Neuronal stem cell (in vitro differentiated cells): ENCODE measurements around the gene HOMER1.
A peak's percentile ranks its signal among the peaks of the same experiment; 100 is the strongest.

Experiments
- DNase-seq: peaks from one replicate; pipeline ENCODE4 v3.0.0-alpha.2; 2013; ENCODE audit warnings: low spot score
- H2AFZ ChIP-seq: one replicate; pipeline ENCODE4 v1.6.1; 2013; ENCODE audit warnings: mild to moderate bottlenecking, low read length, inconsistent platforms
- H2AK5ac ChIP-seq: 2 replicates; pipeline ENCODE4 v1.6.1; 2013; ENCODE audit warnings: low read depth, mild to moderate bottlenecking, inconsistent platforms, low read length, moderate library complexity, mixed read lengths
- H2BK120ac ChIP-seq: 2 replicates; pipeline ENCODE4 v1.6.1; 2013; ENCODE audit warnings: low read depth, mild to moderate bottlenecking, inconsistent platforms, low read length, moderate library complexity, mixed read lengths
- H2BK12ac ChIP-seq: one replicate; pipeline ENCODE4 v1.6.1; 2013; ENCODE audit warnings: low read length, inconsistent platforms
- H2BK15ac ChIP-seq: 2 replicates; pipeline ENCODE4 v1.6.1; 2013; ENCODE audit warnings: mild to moderate bottlenecking, low read length, inconsistent platforms, mixed read lengths
- H2BK5ac ChIP-seq: one replicate; pipeline ENCODE4 v1.6.1; 2013; ENCODE audit warnings: inconsistent platforms, mild to moderate bottlenecking, low read length, moderate library complexity
- H3K14ac ChIP-seq: one replicate; pipeline ENCODE4 v1.6.1; 2013; ENCODE audit warnings: low read length, inconsistent platforms
- H3K18ac ChIP-seq: 2 replicates; pipeline ENCODE4 v1.6.1; 2013; ENCODE audit warnings: low read length, inconsistent platforms
- H3K23ac ChIP-seq: 2 replicates; pipeline ENCODE4 v1.6.1; 2013; ENCODE audit warnings: low read depth, mild to moderate bottlenecking, mixed read lengths, low read length, inconsistent platforms; ENCODE audit not compliant: poor library complexity
- H3K27ac ChIP-seq: replicated peaks from 3 replicates; pipeline ENCODE4 v1.5.1; 2013; ENCODE audit warnings: low read length, inconsistent platforms
- H3K27me3 ChIP-seq, 3 experiments: 2 replicates each; pipeline ENCODE4 v1.6.1; 2013; ENCODE audit warnings: low read length in 3 of 3, mild to moderate bottlenecking in 2 of 3, inconsistent platforms in 1 of 3, low read depth in 1 of 3, mixed read lengths in 1 of 3, moderate library complexity in 1 of 3; ENCODE audit not compliant: control insufficient read depth in 3 of 3, insufficient read depth in 3 of 3
- H3K36me3 ChIP-seq, 2 donors: replicated peaks in 1 of 2; 2 replicates each; pipeline ENCODE4 v1.6.1; 2013; ENCODE audit warnings: low read length in 2 of 2; ENCODE audit not compliant: control insufficient read depth in 2 of 2, insufficient read depth in 2 of 2
- H3K4ac ChIP-seq: 2 replicates; pipeline ENCODE4 v1.6.1; 2013; ENCODE audit warnings: inconsistent platforms, mild to moderate bottlenecking, low read length, moderate library complexity
- H3K4me1 ChIP-seq, 2 donors: 1 replicate in 1 of 2; 2 replicates in 1 of 2; pipeline ENCODE4 v1.6.1; 2013; ENCODE audit warnings: low read length in 2 of 2, low read depth in 1 of 2; ENCODE audit not compliant: control insufficient read depth in 2 of 2, insufficient read depth in 1 of 2
- H3K4me2 ChIP-seq: one replicate; pipeline ENCODE4 v1.6.1; 2013; ENCODE audit warnings: mild to moderate bottlenecking, low read length, inconsistent platforms; ENCODE audit not compliant: insufficient read depth, poor library complexity, severe bottlenecking
- H3K4me3 ChIP-seq, 2 donors: 2 replicates each; pipeline ENCODE4 v1.5.1; 2013; ENCODE audit warnings: low read length in 2 of 2, mild to moderate bottlenecking in 2 of 2, inconsistent platforms in 1 of 2, moderate library complexity in 1 of 2
- H3K79me1 ChIP-seq: one replicate; pipeline ENCODE4 v1.6.1; 2013; ENCODE audit warnings: low read depth, mild to moderate bottlenecking, inconsistent platforms, low read length, moderate library complexity
- H3K9ac ChIP-seq: one replicate; pipeline ENCODE4 v1.6.1; 2013; ENCODE audit warnings: mild to moderate bottlenecking, low read depth, low read length, inconsistent platforms; ENCODE audit not compliant: poor library complexity
- H3K9me3 ChIP-seq, 2 donors: replicated peaks in 1 of 2; 2 replicates each; pipeline versions ENCODE3 to v1.6.1; 2013; ENCODE audit warnings: low read length in 2 of 2, mild to moderate bottlenecking in 2 of 2, inconsistent platforms in 1 of 2, low read depth in 1 of 2, mixed read lengths in 1 of 2, moderate library complexity in 1 of 2; ENCODE audit not compliant: control insufficient read depth in 2 of 2, insufficient read depth in 1 of 2
- H4K8ac ChIP-seq: one replicate; pipeline ENCODE4 v1.6.1; 2013; ENCODE audit warnings: low read depth, mild to moderate bottlenecking, inconsistent platforms, low read length, moderate library complexity
- H4K91ac ChIP-seq: one replicate; pipeline ENCODE4 v1.6.1; 2013; ENCODE audit warnings: low read length, low read depth, mild to moderate bottlenecking, inconsistent platforms; ENCODE audit not compliant: poor library complexity
- WGBS, 2 donors: extraction: QIAGEN DNeasy Blood & Tissue Kit; methylation state at CpG; one replicate each; pipeline ENCODE4 v1.1.7; 2013; ENCODE audit warnings: missing lambda C conversion rate in 2 of 2, mixed read lengths in 1 of 2; ENCODE audit not compliant: insufficient read length in 2 of 2, insufficient replicate concordance in 1 of 2; ENCODE audit errors: extremely low coverage in 2 of 2; 5-methylcytosine and 5-hydroxymethylcytosine counted together

HOMER1 gene

GRCh38 chr5:79540939-79541338 is 27.0 kb upstream of the HOMER1 start:
- no CpG with 5 or more reads among the region's 6 CpGs for WGBS, 2 donors

GRCh38 chr5:79536193-79536906 is 22.4 kb upstream of the HOMER1 start:
- no peak overlapping the region for H3K27ac ChIP-seq
- no peak overlapping the region for H3K4ac ChIP-seq

More at GRCh38 chr5:79540939-79541338, 27.0 kb upstream of the HOMER1 start:
- Histone ChIP-seq H4K91ac (no peak overlapping the region), H3K4me2 (no peak overlapping the region), H2AK5ac (no peak overlapping the region), H2BK5ac (no peak overlapping the region), H3K79me1 (no peaks in the 10 kb centered on the region), H4K8ac (no peak overlapping the region), H3K9me3 (no peaks in the 10 kb centered on the region), H3K18ac (no peak overlapping the region), H3K14ac (no peak overlapping the region), H2BK120ac (no peak overlapping the region), H3K23ac (no peak overlapping the region), H3K36me3 (no peaks in the 10 kb centered on the region), H3K27me3 (no peaks in the 10 kb centered on the region), H3K4ac (no peak overlapping the region), H3K27ac (no peak overlapping the region), H2BK15ac (no peak overlapping the region), H3K9ac (no peak overlapping the region), H3K4me3 (no peak overlapping the region), H2BK12ac (no peak overlapping the region), H3K4me1 (peaks cover 0 to 1% of the 10 kb centered on the region in 2 donors), H2AFZ (no peak overlapping the region)
- no peak for DNase-seq

GRCh38 chr5:79535477-79536192 is 21.7 kb upstream of the HOMER1 start:
- no peak overlapping the region for H4K8ac ChIP-seq
- no peak overlapping the region for H4K91ac ChIP-seq
- no peak overlapping the region for H3K4ac ChIP-seq
- peaks cover 0 to 1% of the 10 kb centered on the region in 2 donors for H3K4me1 ChIP-seq
- no CpG with 5 or more reads among the region's 4 CpGs for WGBS, 2 donors
- H2BK15ac ChIP-seq, result no peak overlapping the region
- no peak overlapping the region for H2AK5ac ChIP-seq
- H2BK12ac ChIP-seq, result no peak overlapping the region
- H3K9ac ChIP-seq, result no peak overlapping the region
- H3K4me2 ChIP-seq, result no peak overlapping the region
- no peaks in the 10 kb centered on the region for H3K9me3 ChIP-seq
- H2BK120ac ChIP-seq, result no peak overlapping the region
- H3K27me3 ChIP-seq, result no peaks in the 10 kb centered on the region
- DNase-seq, result no peak
- H3K4me3 ChIP-seq, result no peak overlapping the region
- no peak overlapping the region for H3K14ac ChIP-seq
- H3K27ac ChIP-seq, result no peak overlapping the region
- H3K79me1 ChIP-seq, result no peaks in the 10 kb centered on the region
- no peak overlapping the region for H2BK5ac ChIP-seq
- no peak overlapping the region for H3K23ac ChIP-seq
- no peak overlapping the region for H3K18ac ChIP-seq
- no peak overlapping the region for H2AFZ ChIP-seq
- H3K36me3 ChIP-seq, result no peaks in the 10 kb centered on the region

More at GRCh38 chr5:79536193-79536906, 22.4 kb upstream of the HOMER1 start:
- no peak overlapping the region for H2BK120ac ChIP-seq
- no peaks in the 10 kb centered on the region for H3K79me1 ChIP-seq
- H3K14ac ChIP-seq, result no peak overlapping the region
- DNase-seq, result no peak
- no peaks in the 10 kb centered on the region for H3K9me3 ChIP-seq
- peaks cover 0 to 1% of the 10 kb centered on the region in 2 donors for H3K4me1 ChIP-seq
- WGBS, 2 donors, result no CpG with 5 or more reads among the region's 3 CpGs
- H2AK5ac ChIP-seq, result no peak overlapping the region
- no peak overlapping the region for H3K18ac ChIP-seq
- no peak overlapping the region for H2BK15ac ChIP-seq
- no peak overlapping the region for H2AFZ ChIP-seq
- H4K91ac ChIP-seq, result no peak overlapping the region
- H3K4me2 ChIP-seq, result no peak overlapping the region
- H2BK12ac ChIP-seq, result no peak overlapping the region
- no peak overlapping the region for H3K9ac ChIP-seq
- H3K23ac ChIP-seq, result no peak overlapping the region
- no peaks in the 10 kb centered on the region for H3K27me3 ChIP-seq
- H3K4me3 ChIP-seq, result no peak overlapping the region
- no peak overlapping the region for H2BK5ac ChIP-seq
- H4K8ac ChIP-seq, result no peak overlapping the region
- H3K36me3 ChIP-seq, result no peaks in the 10 kb centered on the region

- Histone ChIP-seq H3K4ac (no peak overlapping the region), H2BK120ac (no peak overlapping the region), H3K23ac (no peak overlapping the region), H4K91ac (no peak overlapping the region), H2AK5ac (no peak overlapping the region), H3K9ac (no peak overlapping the region), H2AFZ (peak overlapping the region; percentile 24), H3K4me1 (no peaks in the 10 kb centered on the region), H3K14ac (no peak overlapping the region), H3K4me3 (no peak overlapping the region), H3K27me3 (no peaks in the 10 kb centered on the region), H3K36me3 (no peaks in the 10 kb centered on the region), H3K27ac (no peak overlapping the region), H2BK15ac (no peak overlapping the region), H3K18ac (no peak overlapping the region), H4K8ac (no peak overlapping the region), H3K4me2 (no peak overlapping the region), H3K79me1 (no peaks in the 10 kb centered on the region), H3K9me3 (peaks cover 4% of the 10 kb centered on the region in 2 donors), H2BK5ac (no peak overlapping the region), H2BK12ac (no peak overlapping the region)
- DNase-seq, result no peak
- WGBS, 2 donors, result no CpG with 5 or more reads among the region's 5 CpGs
Measured at GRCh38 chr5:79529110-79529509, 15.2 kb upstream of the HOMER1 start.
